ENCODE data around the gene UGT1A9. TPM values are rescaled to one million over a fixed set of nuclear protein-coding genes. Genes with fewer than 3 reads are reported as not detected.

UGT1A9 gene
- polyA plus RNA-seq, 1 of the 3 experiments (the other 2 are of a cell fraction): not detected

GRCh38 chr2:233638836-233639235 lies 32.9 kb upstream of the UGT1A9 start:
- WGBS (ENCODE audit: low lambda C conversion rate): 51% methylated on average over 5 of the region's 5 CpGs
- Histone ChIP-seq H3K4me2 (no peak overlapping the region), H3K27ac (ENCODE audit: low read depth in 2 of 2, low read length in 1 of 2) (no peak overlapping the region), H4K20me1 (ENCODE audit: insufficient read depth) (no peaks in the 10 kb centered on the region), H3F3A (replicated peaks; ENCODE audit: insufficient read depth) (no peaks in the 10 kb centered on the region), H3K4me3 (ENCODE audit: low read depth in 2 of 2, low read length in 1 of 2) (no peak overlapping the region), H3K79me2 (ENCODE audit: insufficient read depth) (no peaks in the 10 kb centered on the region), H3K27me3 (ENCODE audit: insufficient read depth) (no peaks in the 10 kb centered on the region), H3K36me3 (replicated peaks in 1 of 2; ENCODE audit: control insufficient read depth in 1 of 2, insufficient read depth in 2 of 2, low read length in 1 of 2) (no peaks in the 10 kb centered on the region), H3K9me2 (no peaks in the 10 kb centered on the region), H2AFZ (ENCODE audit: low read depth) (no peak overlapping the region), H3K9ac (no peak overlapping the region), H3K9me3 (no peaks in the 10 kb centered on the region), H3K4me1 (ENCODE audit: control insufficient read depth in 1 of 2, insufficient read depth in 2 of 2, low read depth in 1 of 2, low read length in 1 of 2) (no peaks in the 10 kb centered on the region)
- CTCF ChIA-PET: no interaction called here
- TF ChIP-seq NRF1 (IDR thresholded peaks at IDR 0.05; ENCODE audit: low read depth, low read length) (no peak), EZH2phosphoT487 (IDR thresholded peaks at IDR 0.05; ENCODE audit: borderline replicate concordance, low read depth) (no peak), IRF3 (IDR thresholded peaks at IDR 0.05; ENCODE audit: low read depth, low read length) (no peak), SIN3A (IDR thresholded peaks at IDR 0.05; ENCODE audit: borderline replicate concordance, low read depth, low read length) (no peak), GATA2 (CRISPR knock-in tag; IDR thresholded peaks at IDR 0.05) (no peak), NFIC (IDR thresholded peaks at IDR 0.05; ENCODE audit: borderline replicate concordance) (no peak), JUND (IDR thresholded peaks at IDR 0.05) (no peak), REST (IDR thresholded peaks at IDR 0.05; ENCODE audit: low read depth, low read length) (no peak), ELF1 (IDR thresholded peaks at IDR 0.05) (no peak), CTCF (IDR thresholded peaks at IDR 0.05) (no peak), POLR2AphosphoS5 (IDR thresholded peaks at IDR 0.05; ENCODE audit: low read depth, low read length) (no peak), RCOR1 (IDR thresholded peaks at IDR 0.05; ENCODE audit: low read length) (no peak), MAX (IDR thresholded peaks at IDR 0.05; ENCODE audit: low read depth) (no peak)
- POLR2A ChIA-PET: no interaction called here
- no peak for DNase-seq
